ENCODE measurements around the gene DCD. TPM values are rescaled to one million over a fixed set of nuclear protein-coding genes. Genes with fewer than 3 reads are reported as not detected.
"Not testable (repeated sequence)": the region's sequence is repeated elsewhere in the genome, so short reads cannot be mapped to it uniquely, and the experiment has no call there.

DCD gene
- total RNA-seq, 1 donor from 2014 or later: not detected

DNA sequence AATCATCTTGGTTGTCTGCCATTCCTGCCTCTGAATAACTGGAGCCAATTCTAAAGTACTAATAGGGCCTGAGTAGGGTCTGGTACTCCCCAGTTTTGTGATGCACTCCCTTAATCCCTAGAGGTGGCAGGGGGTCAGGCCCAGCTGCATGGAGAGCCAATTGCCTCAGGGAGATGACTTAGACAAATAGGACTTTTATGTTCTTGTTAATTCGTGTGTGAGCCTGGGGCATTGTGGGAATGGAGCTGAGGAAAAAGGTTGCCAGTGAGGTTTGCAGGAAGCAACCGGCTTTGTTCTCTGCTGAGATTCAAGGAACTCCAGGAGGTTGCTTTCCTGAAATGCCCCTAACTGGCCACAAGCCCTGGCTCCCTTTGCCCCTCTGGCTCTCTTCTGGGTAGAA lies 6.8 kb upstream of the DCD start:
- intact Hi-C loops (cut with micrococcal nuclease): no loop called here

GRCh38 chr12:54653025-54653424 lies 4.9 kb upstream of the DCD start:
- intact Hi-C loops (cut with micrococcal nuclease): no loop called here

GRCh38 chr12:54650889-54651288 lies 2.7 kb upstream of the DCD start:
- intact Hi-C loops (cut with micrococcal nuclease): no loop called here

- intact Hi-C loops (cut with micrococcal nuclease): no loop called here
Measured at GRCh38 chr12:54650409-54650808, 2.2 kb upstream of the DCD start.

GRCh38 chr12:54649825-54650224 lies 1.7 kb upstream of the DCD start:
- intact Hi-C loops (cut with micrococcal nuclease): no loop called here

DNA sequence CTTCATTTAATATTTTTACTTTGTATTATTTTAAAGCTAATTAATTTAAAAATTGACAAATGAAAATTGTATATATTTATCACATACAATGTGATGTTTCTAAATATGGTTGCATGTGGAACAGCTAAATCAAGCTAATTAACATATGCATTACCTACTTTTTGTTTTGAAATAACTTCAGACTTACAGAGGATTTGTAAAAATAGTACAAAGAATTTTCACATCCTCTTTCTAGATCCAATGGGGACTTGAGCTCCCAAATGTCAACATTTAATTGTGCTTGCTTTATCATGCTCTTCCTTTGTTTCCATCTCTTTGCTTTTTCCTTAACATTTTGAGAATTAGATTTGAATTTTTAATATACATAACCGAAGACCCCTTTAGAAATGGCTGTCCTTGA lies 6.6 kb downstream of the DCD start:
- intact Hi-C loops (cut with micrococcal nuclease): no loop called here

GRCh38 chr12:54641089-54641488 lies 7.1 kb downstream of the DCD start:
- intact Hi-C loops (cut with micrococcal nuclease): no loop called here

GRCh38 chr12:54639112-54639511 lies 9.1 kb downstream of the DCD start:
- intact Hi-C loops (cut with micrococcal nuclease): not testable (repeated sequence)

DNA sequence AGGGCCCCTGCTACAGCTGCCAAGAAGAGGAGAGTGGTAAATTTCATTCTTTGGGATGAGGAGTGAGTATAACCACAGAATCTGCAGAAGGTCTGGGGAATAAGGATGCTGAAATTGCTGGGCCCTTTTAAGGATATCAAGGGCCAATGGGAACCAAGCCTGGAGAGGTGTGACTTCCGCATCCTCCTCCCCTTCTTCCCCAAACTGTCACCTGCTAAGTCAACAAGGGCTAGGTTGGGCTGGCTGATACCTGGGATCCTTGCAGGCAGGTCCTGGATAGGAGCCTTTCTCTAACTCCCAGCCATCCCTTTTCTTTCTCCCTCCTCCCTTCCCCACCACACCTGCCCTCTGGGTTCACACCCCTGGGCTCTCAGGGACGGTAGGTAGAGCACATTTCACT lies 13.4 kb downstream of the DCD start, which contains the start of gene LACRT:
Gene LACRT, minus strand, starts transcription at position 101 of the 400 bp plus-strand sequence. Its CDS starts 54 bp downstream, at position 47.
- intact Hi-C loops (cut with micrococcal nuclease): no loop called here

DNA sequence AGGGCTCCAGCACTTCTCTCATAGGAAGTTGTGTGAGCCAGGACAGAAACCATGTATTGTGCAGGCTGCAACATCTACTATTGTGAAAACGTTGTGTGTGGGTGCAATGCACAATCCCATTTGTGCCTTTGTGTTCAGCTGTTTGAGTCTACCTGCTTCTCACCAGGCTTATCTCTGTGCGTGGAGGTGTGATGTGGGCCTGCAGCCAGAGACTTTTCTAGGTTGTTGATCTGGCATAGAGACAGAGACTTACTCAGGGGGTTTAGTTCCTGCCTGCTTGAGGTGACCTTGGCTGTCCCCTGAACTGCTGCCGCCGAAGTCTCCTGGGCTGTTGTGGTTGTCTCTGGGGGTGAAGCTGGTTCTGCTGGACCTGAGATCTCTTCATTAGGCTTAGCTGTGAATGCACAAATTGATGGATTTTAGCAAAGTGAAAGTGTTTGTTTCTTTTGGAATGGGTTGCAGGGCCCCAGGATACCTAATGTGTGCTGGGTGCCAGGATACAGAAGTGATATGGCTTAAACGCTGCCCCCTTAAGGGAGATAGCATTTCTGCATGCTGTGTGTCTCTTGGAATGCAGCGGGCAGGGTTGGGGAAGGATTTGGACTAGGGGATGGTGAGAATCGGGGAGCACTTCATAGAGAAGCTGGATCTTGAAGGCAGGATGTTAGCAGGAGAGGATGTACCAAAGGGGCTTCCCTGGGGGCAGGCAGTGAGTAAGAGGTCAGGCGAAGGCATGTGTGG lies 16.0 kb downstream of the DCD start:
- intact Hi-C loops (cut with micrococcal nuclease): no loop called here

DNA sequence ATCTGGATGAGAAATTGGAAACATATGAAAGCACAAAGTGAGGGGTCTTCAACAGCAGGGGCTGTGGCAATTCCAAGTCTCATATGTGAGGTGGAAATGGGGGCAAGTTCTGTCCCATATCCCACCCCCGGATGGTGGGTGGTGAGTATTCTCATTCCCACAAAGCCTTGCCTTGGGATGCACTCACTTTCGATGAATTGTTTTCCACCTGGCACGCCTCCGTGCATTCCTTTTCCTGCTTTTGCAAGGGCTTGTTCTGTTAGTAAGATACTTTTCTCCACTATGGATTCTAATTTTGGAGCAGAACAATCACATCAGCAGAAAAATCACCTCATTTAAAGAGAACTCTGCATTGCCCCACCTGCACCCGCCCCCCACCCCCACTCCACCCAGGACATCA lies 16.6 kb downstream of the DCD start:
- intact Hi-C loops (cut with micrococcal nuclease): no loop called here

- intact Hi-C loops (cut with micrococcal nuclease): no loop called here
Measured at GRCh38 chr12:54629925-54630324, 18.2 kb downstream of the DCD start.

DNA sequence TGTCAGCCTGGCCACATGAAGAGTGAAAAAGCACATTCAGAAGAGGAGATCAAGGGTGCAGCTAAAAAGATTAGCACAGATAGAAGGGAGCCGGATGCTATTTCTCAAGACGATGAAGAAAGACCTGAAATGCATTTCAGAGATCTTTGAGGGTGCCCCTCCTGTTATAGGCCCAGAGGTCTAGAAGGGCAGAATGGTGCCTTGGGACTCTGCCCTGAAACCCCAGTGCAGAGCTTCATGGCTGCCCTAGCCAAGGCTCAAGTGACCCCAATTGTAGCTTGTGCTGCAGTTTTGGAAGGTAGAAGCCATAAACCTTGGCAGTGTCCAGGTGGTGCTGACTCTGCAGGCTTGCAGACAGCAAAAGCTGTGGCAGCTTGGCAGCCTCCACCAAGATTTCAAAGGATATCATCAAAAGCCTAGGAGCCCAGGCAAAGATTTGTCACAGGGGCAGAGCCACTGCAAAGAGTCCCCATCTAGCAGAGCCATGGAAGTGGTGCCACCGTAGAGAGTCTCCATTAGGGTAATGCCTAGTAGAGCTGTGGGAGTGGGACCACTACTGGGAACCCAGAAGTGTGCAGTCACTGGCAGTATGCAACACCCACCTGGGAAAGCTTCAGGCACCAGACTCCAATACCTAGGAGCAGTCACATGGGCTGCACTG lies 19.8 kb downstream of the DCD start:
- intact Hi-C loops (cut with micrococcal nuclease): no loop called here

GRCh38 chr12:54627304-54627703 lies 20.9 kb downstream of the DCD start:
- intact Hi-C loops (cut with micrococcal nuclease): no loop called here

DNA sequence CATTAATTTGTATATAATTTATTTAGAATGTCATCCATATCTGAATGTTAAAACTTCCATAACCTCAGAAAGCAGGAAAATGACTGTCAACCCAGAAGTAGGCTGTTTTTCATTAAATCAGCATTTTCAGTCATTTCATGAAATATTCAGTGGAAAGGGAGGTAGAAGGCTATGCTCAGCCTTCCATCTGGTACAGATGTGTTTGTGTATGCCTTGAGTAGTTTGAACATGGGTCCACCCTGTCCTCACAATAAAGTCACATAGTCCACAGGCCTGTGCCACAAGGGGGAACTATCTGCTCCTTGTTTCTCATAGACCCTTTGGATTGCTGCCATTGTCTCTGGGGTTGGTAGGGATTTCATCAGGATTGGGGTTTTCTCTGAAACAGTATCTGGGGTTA lies 22.6 kb downstream of the DCD start:
- intact Hi-C loops (cut with micrococcal nuclease): no loop called here

DNA sequence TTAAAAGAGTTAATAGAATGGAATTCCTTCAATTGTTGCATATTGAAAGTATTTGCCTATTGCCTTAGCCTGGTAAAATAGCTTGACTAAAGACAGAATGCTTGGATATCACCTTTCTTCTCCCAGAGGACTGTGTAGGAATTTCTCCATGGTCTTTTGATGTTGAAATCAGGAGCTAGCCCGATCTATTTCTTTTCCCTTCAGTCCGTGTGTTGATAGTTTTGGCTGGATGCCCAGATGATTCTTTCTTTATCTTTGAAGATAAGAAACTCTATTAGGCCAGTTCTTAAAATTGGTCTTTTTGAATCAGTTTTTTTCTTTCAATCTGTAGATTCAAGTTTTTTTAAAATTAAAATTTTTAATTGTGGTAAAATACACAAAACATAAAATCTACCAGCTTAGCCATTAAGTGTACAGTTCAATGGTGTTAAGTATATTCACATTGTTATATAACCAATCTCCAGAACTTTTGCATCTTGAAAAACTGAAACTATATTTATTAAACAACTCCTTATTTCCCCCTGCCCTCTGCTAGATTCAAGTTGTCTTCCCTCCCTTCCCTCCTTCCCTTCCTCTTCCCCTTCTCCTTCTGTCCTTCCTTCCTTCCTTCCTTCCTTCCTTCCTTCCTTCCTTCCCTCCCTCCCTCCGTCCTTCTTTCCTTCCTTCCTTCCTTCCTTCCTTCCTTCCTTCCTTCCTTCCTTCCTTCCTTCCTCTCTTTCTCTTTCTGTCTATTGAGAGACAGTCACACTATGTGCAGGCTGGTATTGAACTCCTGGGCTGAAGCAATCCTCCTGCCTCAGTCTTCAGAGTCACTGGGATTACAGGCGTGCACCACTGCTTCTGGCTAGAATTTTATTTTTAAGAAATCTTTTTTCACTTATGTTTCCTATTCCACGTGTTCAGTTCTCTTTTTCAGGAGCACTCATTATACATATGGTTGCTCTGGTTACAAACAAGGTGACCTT lies 23.6 kb downstream of the DCD start:
- intact Hi-C loops (cut with micrococcal nuclease): no loop called here

- intact Hi-C loops (cut with micrococcal nuclease): no loop called here
Measured at GRCh38 chr12:54622463-54623183, 25.5 kb downstream of the DCD start.

GRCh38 chr12:54616933-54617680 lies 31.1 kb downstream of the DCD start:
- intact Hi-C loops (cut with micrococcal nuclease): no loop called here

DNA sequence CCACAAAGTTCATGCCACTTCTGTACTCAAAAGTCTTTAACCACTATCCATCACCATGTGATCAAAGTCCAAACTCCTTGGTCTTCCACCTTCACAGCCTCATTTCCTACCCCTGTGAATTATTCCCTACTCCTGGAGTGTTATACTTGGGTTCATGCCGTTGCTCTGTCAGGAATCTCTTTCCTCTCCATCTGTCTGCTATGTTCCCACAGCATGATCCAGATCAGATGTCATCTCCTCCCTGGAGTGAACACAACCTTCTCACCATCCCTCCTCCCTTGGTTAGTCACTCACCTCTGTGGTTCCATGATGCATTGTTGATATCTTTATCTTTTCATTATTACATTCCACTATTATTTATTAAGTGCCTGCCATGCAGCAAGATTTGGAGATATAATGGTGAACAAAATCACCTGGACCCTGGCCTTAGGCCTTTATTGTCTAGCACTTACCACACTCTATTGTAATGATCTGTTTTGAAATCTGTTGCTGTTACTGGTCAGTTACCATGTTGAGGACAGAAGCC lies 35.9 kb downstream of the DCD start:
- intact Hi-C loops (cut with micrococcal nuclease): no loop called here

GRCh38 chr12:54611715-54612149 lies 36.4 kb downstream of the DCD start:
- intact Hi-C loops (cut with micrococcal nuclease): no loop called here
